ENCODE results near the gene SPINT1.

DNA sequence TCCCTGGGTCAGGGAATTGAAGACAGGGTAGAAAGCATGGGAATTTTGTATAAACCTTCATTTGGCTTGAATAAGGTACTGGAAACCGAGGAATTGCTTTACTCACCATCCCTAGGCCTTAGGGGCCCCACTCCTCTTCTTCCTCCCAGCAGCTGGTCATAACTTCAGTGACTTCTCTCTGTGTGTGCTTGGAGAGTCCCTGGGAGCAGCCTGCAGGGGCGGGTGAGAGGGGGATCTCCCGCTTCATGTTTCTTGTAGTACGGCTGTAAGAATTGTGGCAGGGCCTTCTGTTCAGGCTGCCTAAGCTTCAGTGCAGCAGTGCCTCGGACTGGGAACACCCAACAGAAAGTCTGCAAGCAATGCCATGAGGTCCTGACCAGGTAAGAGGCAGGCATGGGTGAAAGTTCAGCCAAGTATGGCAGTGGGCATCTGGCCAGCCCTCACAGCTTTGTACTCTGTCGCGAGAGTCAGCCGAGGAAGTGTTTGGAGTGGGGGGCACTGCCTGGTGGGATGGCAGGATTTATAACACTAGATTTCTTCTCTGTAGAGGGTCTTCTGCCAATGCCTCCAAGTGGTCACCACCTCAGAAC is 34.9 kb upstream of the SPINT1 start:
- TF ChIP-seq, protein P1, sequence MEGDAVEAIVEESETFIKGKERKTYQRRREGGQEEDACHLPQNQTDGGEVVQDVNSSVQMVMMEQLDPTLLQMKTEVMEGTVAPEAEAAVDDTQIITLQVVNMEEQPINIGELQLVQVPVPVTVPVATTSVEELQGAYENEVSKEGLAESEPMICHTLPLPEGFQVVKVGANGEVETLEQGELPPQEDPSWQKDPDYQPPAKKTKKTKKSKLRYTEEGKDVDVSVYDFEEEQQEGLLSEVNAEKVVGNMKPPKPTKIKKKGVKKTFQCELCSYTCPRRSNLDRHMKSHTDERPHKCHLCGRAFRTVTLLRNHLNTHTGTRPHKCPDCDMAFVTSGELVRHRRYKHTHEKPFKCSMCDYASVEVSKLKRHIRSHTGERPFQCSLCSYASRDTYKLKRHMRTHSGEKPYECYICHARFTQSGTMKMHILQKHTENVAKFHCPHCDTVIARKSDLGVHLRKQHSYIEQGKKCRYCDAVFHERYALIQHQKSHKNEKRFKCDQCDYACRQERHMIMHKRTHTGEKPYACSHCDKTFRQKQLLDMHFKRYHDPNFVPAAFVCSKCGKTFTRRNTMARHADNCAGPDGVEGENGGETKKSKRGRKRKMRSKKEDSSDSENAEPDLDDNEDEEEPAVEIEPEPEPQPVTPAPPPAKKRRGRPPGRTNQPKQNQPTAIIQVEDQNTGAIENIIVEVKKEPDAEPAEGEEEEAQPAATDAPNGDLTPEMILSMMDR (tag by site-specific recombination; IDR thresholded peaks at IDR 0.05): no peak
- TF ChIP-seq ZNF549 (tag by site-specific recombination; IDR thresholded peaks at IDR 0.05) (no peak), KLF16 (tag by site-specific recombination; IDR thresholded peaks at IDR 0.05) (no peak), YY1 (tag by site-specific recombination; IDR thresholded peaks at IDR 0.05) (no peak)
- TF ChIP-seq, protein P2, sequence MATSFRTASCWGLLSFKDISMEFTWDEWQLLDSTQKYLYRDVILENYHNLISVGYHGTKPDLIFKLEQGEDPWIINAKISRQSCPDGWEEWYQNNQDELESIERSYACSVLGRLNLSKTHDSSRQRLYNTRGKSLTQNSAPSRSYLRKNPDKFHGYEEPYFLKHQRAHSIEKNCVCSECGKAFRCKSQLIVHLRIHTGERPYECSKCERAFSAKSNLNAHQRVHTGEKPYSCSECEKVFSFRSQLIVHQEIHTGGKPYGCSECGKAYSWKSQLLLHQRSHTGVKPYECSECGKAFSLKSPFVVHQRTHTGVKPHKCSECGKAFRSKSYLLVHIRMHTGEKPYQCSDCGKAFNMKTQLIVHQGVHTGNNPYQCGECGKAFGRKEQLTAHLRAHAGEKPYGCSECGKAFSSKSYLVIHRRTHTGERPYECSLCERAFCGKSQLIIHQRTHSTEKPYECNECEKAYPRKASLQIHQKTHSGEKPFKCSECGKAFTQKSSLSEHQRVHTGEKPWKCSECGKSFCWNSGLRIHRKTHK (tag by site-specific recombination; IDR thresholded peaks at IDR 0.05): no peak
- TF ChIP-seq, protein P3, sequence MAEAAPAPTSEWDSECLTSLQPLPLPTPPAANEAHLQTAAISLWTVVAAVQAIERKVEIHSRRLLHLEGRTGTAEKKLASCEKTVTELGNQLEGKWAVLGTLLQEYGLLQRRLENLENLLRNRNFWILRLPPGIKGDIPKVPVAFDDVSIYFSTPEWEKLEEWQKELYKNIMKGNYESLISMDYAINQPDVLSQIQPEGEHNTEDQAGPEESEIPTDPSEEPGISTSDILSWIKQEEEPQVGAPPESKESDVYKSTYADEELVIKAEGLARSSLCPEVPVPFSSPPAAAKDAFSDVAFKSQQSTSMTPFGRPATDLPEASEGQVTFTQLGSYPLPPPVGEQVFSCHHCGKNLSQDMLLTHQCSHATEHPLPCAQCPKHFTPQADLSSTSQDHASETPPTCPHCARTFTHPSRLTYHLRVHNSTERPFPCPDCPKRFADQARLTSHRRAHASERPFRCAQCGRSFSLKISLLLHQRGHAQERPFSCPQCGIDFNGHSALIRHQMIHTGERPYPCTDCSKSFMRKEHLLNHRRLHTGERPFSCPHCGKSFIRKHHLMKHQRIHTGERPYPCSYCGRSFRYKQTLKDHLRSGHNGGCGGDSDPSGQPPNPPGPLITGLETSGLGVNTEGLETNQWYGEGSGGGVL (tag by site-specific recombination; IDR thresholded peaks at IDR 0.05): no peak
